Left hindlimb (tissue), 1 donor: ENCODE measurements around the gene SMIM27.
"Not testable (repeated sequence)": the region's sequence is repeated elsewhere in the genome, so short reads cannot be mapped to it uniquely, and the experiment has no call there.

Experiments used
- DNase-seq: peaks from one replicate; pipeline ENCODE4 v3.0.0-alpha.2; 2018

SMIM27 gene, protein sequence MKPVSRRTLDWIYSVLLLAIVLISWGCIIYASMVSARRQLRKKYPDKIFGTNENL

DNA sequence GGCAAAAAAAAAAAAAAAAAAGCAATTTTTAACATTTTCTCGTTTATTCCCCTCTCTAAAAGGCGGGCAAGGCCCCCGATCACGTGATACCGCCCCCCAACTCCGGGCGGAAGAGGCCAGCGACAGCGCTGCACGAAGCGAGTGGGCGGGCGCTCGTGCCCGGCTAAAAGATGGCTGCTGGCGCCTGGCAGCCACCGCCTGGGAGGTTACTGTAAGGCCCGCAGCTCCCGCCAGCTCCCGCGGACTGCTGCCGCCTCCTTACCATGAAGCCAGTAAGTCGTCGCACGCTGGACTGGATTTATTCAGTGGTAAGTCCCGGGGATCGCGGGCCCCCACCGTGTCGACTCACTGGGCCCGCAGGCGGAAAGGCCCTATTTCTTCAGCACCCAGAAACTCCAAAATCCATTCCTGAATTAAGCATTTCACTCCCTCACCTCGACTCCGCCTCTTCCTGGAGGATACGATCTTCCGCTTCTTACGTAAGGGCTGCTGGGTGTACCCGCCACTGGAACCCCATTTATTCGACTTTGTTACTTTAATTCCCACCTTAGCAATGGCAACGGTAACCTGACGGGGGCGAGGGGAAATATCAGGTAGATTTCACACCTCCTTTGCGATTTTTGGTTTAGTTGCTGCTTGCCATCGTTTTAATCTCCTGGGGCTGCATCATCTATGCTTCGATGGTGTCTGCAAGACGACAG, at the start of gene SMIM27, which contains the start of gene TOPORS:
Gene SMIM27, plus strand, starts transcription at position 156 of the 701 bp plus-strand sequence. Its CDS starts 108 bp downstream, at position 264.
Gene TOPORS, minus strand, starts transcription at position 415 of the 701 bp plus-strand sequence. Its CDS starts 150 bp downstream, at position 265.
- peak; percentile 95 for DNase-seq

DNA sequence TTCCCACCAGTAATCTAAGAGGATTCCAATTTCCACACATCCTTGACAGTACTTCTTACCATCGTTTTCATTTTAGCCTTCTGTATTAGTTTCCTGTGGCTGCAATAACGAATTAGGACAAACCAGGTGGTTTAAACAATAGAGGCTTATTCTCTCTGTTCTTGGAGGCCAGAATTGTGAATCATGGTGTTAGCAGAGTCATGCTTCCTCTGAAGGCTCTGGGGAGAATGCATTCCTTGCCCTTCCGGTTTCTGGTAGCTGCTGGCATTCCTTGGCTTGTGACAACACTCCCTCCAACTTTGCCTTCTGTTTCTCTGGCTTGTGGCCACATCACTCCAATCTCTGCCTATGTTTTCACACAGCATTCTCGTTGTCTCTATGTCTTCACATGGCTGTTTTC, 49.7 kb upstream of the SMIM27 start:
- no peak for DNase-seq

DNA sequence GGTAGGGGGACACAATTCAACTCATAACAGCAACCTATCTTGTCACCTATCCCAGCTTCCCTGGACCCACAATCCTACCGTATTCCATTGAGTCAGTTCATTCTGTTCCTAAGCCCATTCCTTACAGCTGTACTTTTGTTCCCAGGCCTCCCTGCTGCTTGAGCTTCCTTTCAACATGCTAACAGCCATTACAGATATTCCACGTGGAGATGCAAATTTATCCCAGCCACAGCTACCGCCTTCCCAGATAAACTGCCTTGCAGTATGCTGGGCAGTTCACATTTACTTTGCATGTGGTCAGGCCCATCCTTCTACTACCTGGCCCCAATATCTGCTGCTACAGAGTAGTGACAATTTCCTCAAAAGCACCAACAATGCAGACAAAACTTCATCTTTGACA, 49.1 kb upstream of the SMIM27 start:
- DNase-seq: no peak

DNA sequence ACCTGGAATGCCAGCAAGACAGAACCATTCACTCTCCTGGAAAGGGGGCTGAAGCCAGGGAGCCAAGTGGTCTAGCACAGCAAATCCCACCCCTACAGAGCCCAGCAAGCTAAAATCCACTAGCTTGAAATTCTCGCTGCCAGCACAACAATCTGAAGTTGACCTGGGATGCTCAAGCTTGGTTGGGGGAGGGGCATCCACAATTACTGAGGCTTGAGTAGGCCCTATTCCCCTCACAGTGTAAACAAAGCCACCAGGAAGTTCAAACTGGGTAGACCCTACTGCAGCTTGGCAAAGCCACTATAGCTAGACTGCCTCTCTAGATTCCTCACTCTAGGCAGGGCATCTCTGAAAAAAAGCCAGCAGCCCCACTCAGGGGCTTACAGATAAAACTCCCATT, 43.4 kb upstream of the SMIM27 start:
- DNase-seq: no peak

DNA sequence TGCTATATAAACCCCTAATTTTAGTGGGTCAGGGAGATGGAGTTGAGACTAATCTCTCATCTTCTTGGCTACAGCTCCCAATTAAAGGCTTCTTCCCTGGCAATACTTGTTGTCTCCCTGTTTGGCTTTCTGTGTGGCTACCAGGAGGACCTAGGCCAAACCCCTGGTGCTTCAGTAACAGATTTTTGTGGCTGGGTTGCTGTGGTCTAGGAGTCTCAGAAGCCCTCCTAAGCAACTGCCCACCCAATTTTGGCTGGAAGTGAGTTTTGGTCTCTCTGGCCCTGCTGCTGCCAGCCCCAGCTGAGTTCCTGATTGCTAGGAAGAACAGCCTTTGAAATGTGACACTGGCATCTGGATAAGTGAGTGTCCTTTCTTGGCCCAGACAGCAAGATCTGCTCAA, 35.9 kb upstream of the SMIM27 start:
- peak; percentile 65 for DNase-seq

DNA sequence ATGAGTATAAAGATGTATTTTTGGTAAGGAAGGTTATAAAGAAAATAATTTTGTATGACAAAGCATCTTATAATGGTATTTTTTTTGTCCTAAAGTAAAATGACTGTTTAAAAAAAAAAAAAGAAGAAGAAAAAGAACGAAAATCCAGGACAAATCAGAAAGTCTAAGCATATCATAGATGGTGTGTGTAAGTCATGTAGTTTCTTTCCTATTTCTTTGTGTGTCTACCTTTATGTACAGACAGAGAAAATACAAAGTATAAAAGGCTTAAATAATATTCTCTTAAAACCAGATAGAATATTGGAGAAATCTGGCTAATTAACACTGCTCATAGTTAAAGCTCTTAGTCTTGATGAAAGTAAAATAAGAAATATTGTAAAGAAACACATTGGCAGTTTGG, 33.9 kb upstream of the SMIM27 start:
- DNase-seq: no peak

DNA sequence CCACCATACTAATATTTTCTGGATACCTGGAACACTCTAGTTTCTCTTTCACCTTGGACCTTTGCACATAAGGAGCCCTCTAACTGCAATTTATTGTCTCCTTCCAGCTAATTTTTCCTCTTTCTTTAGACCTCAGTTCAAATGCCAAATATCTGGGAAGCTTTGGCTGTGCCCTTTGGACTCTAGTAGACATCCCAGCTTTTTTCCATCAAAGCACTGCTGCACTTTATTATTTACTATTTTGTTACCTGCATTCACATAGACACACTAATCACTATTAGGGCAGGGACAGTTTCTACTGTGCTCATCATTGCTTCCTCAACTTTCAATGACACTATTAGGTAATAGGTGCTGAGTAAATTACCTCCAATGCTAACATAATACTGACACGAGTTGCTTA, 28.2 kb upstream of the SMIM27 start:
- no peak for DNase-seq

DNA sequence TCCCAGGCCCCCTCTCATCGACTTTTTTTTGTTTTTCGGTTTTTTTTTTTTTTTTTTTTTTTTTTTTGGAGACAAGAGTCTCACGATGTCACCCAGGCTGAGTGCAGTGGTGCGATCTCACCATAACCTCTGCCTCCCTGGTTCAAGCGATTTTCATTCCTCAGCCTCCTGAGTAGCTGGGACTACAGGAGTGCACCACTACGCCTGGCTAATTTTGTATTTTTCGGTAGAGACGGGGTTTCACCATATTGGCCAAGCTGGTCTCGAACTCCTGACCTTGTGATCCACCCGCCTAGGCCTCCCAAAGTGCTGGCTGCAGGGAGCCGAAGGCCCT, 27.6 kb upstream of the SMIM27 start:
- not testable (repeated sequence) for DNase-seq

DNA sequence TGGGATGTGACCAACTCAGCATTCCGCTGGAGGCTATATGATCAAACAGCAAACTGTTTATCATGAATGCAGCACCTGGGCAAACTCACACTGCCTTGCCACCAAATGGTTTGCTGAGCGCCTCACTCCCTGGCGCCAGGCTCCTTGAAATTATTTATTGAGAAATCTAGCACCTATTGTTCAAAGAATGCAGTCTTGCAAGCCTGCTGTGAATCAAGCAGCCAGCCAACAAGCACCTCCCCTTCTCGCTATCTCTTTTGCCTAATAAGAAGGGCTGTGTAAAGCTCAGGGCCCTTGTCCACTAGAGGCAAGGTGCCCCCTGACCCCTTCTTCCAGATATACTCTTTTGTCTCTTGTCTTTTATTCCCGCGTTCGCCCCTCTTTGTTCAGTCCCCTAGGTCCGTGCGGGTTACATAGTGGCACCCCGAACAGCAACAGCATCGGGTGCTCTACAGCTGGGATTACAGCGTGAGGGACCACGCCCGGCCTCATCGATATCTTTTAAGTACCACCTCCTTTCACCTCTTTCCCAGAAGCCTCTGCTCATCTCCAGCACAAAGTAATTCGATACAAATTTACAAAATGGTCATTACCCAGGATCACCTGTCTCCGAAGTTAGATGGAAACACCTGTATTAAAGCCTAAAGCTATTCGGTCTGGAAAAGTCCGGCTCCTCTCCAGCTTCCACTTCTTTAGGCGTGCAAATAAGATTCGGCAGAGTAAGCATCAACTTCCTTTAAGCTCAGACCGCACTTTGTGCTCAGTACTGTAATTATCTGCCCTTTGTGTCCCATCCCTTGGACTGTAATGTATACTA, 27.0 kb upstream of the SMIM27 start:
- DNase-seq: no peak

DNA sequence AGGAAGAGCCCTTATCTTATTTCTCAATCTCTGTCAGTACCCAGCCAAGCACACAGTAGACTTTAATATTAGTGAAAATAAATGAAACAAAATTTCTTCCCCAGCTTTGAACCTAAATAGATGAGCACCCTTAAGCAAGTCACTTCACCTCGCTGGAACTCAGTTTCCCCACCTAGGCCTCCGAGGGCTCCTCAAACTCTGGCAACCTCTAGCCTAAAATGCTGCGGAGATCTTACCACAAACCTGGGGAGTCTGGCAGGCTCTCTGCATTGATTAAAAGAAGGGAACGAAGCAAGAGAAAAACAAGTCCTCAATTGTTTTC, 26.5 kb upstream of the SMIM27 start:
- DNase-seq: no peak

DNA sequence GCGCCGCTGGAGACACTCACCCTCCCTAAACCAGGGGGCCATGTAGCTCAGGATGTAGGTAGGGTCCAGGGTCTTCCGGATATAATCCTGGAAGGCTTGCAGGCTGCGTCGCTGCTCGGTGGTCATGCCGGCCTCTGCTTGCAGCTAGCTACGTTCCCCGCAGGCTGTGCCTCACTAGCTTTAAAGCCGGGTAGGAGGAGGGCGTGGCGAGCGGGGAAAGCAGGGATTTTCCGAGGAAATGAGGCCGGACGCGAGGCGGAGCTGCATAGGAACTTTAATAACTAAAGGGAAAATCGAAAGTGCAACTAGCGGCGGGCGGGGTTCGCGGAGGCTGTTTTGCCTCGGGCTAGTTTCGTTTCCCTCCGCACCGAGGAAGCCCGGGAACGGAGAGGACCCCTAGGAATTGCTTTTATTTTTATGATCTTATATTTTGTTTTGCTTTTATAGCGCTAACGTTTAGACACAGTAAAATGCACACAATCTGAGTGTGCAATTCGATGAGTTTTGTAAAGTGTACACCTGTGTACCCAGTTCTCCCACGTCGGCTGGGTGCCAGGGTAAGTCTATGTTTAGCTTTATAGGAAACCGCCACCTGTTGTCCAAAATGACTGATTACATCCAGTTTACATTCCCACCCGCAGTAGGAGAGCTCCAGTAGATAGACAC, 26.0 kb upstream of the SMIM27 start, which contains the start of gene RIGI:
Gene RIGI, minus strand, starts transcription at position 156 of the 666 bp plus-strand sequence. Its CDS starts 30 bp downstream, at position 126.
- DNase-seq: peak; percentile 94

DNA sequence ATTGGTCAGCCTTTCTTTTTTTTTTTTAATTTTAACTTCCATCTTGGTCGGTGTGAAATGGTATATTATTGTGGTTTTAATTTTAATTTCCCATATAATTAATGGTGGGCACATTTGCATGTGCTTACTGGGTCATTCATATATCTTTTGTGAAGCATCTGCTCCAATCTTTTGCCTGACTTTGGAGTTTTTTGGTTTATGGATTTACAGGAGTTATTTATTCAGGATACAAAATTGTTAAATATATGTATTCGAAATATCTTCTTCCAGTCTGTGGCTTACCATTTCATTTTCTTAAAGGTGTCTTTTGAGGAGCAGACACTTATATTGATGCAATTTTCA, 25.4 kb upstream of the SMIM27 start:
- DNase-seq: no peak

DNA sequence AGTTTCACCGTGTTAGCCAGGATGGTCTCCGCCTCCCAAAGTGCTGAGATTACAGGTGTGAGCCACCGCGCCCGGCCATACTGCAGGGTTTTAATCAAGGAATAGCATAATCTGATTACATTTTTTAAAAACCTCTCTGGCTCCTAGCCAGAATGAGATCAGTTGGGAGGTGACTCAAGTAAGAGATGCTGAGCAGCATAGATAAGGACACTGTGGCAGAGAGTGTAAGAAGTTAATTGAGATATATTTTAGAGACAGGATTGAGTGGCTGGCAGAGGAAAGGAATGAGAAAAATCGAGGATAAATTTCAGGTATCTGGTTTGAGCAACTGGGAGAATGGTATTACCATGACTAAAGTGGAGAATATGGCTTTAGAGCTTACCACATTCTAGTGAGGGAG, 18.8 kb upstream of the SMIM27 start:
- DNase-seq: no peak

DNA sequence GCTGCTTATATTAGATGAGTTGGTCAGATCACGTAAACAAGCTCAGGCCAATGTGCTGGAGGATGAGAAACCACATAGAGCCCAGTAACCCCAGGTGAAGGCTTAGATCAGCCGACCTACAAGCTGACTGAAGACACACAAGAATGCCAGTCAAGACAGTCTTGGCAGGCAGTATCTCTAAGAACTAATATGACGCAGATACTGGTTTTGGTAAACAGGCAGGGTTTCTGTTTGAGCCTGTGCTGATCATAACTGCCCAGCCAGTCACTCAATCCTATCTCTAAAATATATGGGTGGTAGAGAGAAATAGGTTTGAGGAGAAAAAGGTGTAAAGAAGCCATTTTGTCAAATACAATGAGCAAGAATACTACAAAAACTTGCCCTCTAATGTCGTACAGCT, 18.3 kb upstream of the SMIM27 start:
- no peak for DNase-seq

DNA sequence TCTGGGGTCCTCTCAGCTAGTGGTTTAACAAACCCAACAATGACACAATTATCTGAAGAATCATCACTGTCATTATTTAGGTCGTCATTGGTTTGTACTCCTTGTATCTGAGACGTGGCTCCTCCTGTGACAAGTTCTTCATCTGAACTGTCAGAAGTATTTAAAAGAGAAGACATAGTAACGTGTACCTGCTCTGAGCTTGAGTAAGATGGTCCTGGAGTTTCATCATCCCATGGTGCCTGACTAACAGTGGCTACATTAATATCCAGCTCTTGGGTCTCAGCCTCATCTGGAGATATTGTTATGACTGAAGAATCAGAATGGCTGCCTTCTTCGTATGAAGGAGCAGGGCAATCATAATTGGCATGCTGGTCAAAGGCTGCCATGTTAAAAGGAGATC, 9.1 kb upstream of the SMIM27 start:
- DNase-seq: no peak

DNA sequence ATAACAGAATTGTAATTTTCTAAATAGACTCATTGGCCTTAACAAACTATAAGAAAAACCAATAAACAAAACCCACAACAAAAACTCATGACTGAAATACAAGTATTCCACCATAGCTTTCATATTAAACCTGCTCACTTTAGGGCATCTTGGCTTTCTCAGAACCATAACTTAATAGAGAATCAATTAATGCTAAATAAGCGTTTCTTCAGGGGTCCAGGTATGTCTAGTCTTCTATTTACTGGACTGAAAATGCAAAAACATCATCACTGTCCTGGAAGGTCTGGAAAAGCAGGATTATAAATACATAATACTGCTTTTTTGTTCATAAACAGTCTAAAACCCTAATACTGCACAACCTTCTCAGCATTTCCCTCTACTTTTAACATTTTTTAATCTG, 6.2 kb upstream of the SMIM27 start:
- DNase-seq: no peak

DNA sequence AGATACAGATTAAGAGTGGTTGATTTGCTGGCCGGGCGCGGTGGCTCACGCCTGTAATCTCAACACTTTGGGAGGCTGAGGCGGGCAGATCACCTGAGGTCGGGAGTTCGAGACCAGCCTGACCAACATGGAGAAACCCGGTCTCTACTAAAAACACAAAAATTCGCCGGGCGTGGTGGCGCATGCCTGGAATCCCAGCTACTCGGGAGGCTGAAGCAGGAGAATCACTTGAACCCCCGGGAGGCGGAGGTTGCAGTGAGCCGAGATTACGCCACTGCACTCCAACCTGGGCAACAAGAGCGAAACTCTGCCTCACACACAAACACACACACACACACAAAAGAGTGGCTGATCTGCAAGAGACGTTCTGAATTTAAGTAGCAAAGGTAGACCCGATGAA, 3.9 kb upstream of the SMIM27 start:
- DNase-seq: not testable (repeated sequence)

DNA sequence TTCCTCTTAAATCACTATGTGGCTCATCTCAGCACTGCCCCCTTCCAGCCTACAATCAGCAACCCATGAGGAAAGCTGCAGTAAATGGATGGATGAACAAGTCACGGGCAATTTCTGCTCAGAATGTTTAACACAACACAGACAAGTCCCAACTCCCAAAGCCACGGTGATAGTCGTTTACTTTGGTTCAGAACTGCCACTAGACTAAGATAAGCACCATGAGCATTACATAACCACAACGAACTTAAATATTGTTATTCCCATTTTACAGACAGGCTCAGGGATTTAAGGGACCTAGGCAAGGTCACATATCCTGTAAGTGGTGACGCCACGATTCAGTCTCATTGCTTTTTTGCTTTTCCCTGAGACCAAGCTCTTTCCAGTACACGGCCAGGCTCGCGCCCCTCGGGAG, 2.0 kb upstream of the SMIM27 start:
- no peak for DNase-seq

DNA sequence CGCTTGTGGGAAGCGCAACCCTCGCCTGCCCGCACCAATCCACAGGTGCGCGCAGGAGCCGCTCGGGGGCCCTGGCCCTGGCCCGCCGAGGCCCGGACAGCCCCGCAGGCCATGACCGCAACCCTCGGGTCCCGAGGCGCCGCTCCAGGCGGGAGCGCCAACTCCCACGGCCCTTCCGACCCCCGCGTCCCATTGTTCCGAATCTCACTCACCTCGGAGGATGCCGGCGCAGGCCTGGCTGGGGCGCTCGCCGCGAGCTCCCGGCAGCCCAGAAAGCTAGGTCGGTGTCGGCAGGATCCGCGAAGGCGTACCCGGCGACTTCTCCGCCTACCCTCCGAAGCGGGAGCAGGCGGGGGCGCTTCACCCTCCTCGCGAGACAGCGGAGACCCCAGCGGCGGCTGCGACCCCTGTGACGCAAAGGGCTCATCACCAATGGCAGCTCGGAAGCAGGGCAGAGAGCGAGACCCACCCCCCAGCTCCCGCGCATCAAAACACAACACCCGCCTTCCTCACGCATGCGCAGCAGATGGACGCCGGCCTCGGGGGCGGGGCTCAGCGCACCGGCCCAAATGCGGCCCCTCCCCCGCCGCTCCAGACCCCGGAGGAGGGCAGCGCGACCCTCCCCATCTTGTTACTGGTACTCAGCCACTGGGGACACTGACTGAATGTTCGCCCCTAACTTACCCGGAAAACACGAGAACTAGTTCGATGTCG, 1.4 kb upstream of the SMIM27 start:
- DNase-seq: peak; percentile 98

DNA sequence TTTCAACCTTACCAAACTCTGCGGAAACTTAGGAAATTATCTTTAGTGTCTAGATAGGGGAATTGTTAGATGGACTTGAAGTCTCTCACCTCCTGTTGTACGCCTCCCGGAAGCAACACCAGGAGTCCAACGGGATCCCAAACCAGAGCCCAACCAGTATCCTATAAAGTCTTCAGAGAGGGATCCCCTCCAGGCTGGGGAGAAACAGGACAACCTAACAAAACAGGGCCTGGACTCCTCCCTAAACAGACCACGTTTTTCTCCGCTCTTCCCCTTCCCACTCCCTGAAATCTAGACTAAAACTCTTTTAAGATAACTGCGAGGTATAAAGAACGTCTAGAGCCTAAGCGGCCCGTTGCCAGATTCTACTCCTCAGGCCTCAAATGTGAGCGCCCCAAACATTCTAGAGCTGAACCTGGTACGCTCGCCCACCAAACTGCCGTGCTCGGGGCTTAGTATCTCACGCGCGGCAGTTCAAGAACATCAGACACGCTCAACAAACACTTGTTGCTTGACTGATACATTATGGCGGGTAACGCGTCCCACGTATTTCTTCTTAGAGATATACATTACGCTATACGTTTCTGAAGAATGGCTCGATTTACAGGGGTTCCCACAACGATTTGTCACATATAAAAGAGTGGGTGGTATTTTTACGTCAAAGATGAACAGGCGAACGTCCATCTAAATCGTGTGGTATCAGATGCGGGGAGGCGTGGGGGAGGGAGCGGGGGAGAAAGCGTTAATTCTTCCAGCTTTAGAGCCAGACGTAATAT, 663 bp upstream of the SMIM27 start:
- peak; percentile 63 for DNase-seq

DNA sequence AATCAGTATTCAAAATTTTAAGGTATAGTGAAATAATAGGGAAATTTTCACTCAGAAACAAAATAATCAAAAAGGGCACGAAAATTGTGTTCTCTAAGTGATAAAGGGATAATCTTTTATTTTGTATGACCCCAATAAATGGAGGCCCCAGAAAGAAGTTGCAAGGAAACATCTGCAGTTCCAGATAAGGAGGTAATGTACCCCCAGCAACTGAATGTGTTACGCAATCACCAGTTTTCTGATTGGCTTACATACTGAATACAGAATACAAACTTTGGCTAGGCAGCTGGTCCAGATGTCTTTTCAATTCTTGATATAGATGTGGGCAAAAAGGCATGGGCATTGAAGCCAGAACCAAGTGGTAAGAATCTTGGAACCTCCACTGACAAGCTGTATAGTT, 2.0 kb downstream of the SMIM27 start:
- DNase-seq: no peak

DNA sequence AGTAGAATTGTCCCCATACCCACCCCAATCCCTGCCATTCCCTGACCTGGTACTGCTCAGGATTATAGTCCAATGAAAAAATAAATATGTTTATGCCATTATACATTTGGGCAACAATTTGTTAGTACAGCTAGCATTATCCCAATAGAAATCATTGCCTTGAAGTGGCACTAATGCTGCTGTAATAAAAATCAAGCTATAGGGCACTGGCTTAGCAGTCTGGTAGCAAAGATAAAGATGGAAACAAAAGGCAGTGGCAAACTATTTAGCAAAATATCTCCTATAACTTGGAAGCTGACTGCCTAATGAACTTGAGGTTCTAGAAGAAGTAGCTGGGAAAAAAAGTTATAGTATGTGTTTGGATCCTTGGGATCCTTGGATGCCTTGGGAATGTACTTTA, 2.5 kb downstream of the SMIM27 start:
- no peak for DNase-seq
